Esophagus squamous epithelium (tissue), 5 donors: Measurements from ENCODE around the gene NOL4L. TPM values are rescaled to one million over a fixed set of nuclear protein-coding genes. Genes with fewer than 3 reads are reported as not detected.

Experiments used
- DNase-seq: peaks from one replicate; lab custom pipeline; 2025; lab: John Stamatoyannopoulos, UW
- H3K27ac ChIP-seq, 4 donors: fragments of 200-600 bp; sonication (generic); one replicate each; pipeline ENCODE4 v1.5.1; 2016 to 2019; ENCODE audit warnings: mild to moderate bottlenecking in 1 of 4
- H3K27me3 ChIP-seq, 4 donors: fragments of 200-600 bp; sonication (generic); 1 replicate in 3 of 4; 2 replicates in 1 of 4; pipeline versions ENCODE4 v1.5.1 to v1.6.0; 2017 to 2021; ENCODE audit warnings: antibody characterized with exemption in 1 of 4
- H3K36me3 ChIP-seq, 3 donors: fragments of 200-600 bp; sonication (generic); one replicate each; pipeline ENCODE4 v1.5.1; 2016 to 2019
- H3K4me1 ChIP-seq, 3 donors: fragments of 200-600 bp; sonication (generic); one replicate each; pipeline ENCODE4 v1.5.1; 2017 to 2019
- H3K4me3 ChIP-seq, 4 donors: fragments of 200-600 bp; sonication (generic); 1 replicate in 3 of 4; 2 replicates in 1 of 4; pipeline ENCODE4 v1.5.1; 2016 to 2019; ENCODE audit warnings: mild to moderate bottlenecking in 2 of 4, moderate library complexity in 1 of 4
- H3K9me3 ChIP-seq, 3 donors: fragments of 200-600 bp; sonication (generic); one replicate each; pipeline ENCODE4 v1.5.1; 2016 to 2019
- POLR2A ChIP-seq, 4 donors: fragments of 450-650 bp; IDR thresholded peaks; one replicate each; pipeline ENCODE4 v1.6.1; 2017; ENCODE audit warnings: antibody characterized with exemption in 4 of 4, mild to moderate bottlenecking in 4 of 4, moderate library complexity in 3 of 4
- WGBS, 2 donors: methylation state at CpG; one replicate each; pipeline ENCODE4 v1.1.5; 2018; 5-methylcytosine and 5-hydroxymethylcytosine counted together
- intact Hi-C: fragments of 100-400 bp; cut with DNase I; formaldehyde crosslinking; loops from one replicate; pipeline ENCODE4 v1.15.0; 2022
- total RNA-seq, 4 donors: library from RNA; depleted of rRNA; stranded (reverse); fragments of >200 nt; gene quantifications; one replicate each; pipeline ENCODE4 v1.1.0, GENCODE V29; 2016
- TF ChIP-seq, protein P1 (sequence below), 6 experiments: fragments of 450-650 bp in 4 of 6; fragments of 200-600 bp in 2 of 6; sonication (generic) in 2 of 6; IDR thresholded peaks; one replicate each; pipeline ENCODE4 v1.5.1; 2016 to 2019; ENCODE audit warnings: antibody characterized with exemption in 6 of 6, mild to moderate bottlenecking in 4 of 6, moderate library complexity in 4 of 6
- donor health status: DM: yes; HTN: yes; CAD: no.

NOL4L gene
- total RNA-seq, 4 donors from 2014 or later, result 1.5 to 5.1 (median 3.0) TPM

GRCh38 chr20:32447136-32448027 is 137.8 kb downstream of the NOL4L start:
- Histone ChIP-seq H3K4me1 (peaks cover 0 to 65% (median 9%) of the 10 kb centered on the region in 3 donors), H3K36me3 (peaks cover 4 to 51% (median 5%) of the 10 kb centered on the region in 3 donors)

DNA sequence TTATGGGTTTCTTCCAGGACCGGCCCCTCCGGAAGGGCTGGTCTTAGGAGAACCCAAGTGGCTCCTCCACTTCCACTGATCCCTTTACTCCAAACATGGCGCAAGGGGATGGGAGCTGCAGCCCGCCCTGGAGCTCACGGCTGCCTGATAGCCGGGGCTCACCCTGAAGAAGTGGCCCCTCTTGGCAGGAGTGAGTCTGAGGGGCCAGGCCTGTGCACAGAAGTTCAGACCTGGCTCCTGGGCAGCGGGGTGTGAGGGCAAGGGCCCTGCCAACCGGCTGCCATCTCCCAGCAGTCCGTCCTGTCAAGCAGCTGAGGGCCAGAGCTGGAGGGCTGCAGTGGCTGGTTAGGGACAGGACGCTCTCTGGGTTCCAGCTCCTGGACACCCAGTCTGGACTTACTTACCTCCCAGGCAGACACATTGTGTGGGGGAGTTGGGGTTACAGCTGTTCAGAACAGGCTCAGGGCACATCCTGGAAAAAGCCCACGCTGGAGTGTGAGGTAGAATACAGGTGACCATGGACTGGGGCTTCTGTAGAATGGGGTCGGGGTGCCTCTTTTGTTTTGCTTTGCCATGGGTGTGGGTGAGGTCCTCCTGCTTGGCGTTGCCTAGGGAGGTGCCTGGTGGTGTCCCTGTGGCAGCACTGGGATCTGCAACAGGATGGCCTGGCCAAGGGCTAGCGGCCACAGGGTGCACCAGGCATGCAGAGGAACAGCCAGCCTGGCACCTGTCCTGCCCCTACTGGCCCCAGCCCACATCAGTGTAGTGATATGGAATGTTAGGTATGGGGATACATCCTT is 138.6 kb downstream of the NOL4L start:
- H3K27ac ChIP-seq, result no peak overlapping the region
- WGBS, 2 donors, result 33 to 80% methylated on average over 1 to 2 of the region's 14 CpGs
- no peak overlapping the region for H3K4me3 ChIP-seq
- no peak for DNase-seq
- no peaks in the 10 kb centered on the region for H3K9me3 ChIP-seq
- H3K4me1 ChIP-seq, result peaks cover 0 to 65% (median 9%) of the 10 kb centered on the region in 3 donors
- peaks cover 4 to 47% (median 5%) of the 10 kb centered on the region in 3 donors for H3K36me3 ChIP-seq
- TF ChIP-seq, protein P1, sequence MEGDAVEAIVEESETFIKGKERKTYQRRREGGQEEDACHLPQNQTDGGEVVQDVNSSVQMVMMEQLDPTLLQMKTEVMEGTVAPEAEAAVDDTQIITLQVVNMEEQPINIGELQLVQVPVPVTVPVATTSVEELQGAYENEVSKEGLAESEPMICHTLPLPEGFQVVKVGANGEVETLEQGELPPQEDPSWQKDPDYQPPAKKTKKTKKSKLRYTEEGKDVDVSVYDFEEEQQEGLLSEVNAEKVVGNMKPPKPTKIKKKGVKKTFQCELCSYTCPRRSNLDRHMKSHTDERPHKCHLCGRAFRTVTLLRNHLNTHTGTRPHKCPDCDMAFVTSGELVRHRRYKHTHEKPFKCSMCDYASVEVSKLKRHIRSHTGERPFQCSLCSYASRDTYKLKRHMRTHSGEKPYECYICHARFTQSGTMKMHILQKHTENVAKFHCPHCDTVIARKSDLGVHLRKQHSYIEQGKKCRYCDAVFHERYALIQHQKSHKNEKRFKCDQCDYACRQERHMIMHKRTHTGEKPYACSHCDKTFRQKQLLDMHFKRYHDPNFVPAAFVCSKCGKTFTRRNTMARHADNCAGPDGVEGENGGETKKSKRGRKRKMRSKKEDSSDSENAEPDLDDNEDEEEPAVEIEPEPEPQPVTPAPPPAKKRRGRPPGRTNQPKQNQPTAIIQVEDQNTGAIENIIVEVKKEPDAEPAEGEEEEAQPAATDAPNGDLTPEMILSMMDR (IDR thresholded peaks at IDR 0.05), result no peak
- no peak for TF ChIP-seq POLR2A (IDR thresholded peaks at IDR 0.05)
- H3K27me3 ChIP-seq, result no peaks in the 10 kb centered on the region
- intact Hi-C loops, result no loop called here

More at GRCh38 chr20:32447136-32448027, 137.8 kb downstream of the NOL4L start:
- TF ChIP-seq POLR2A (IDR thresholded peaks at IDR 0.05), result no peak
- TF ChIP-seq, protein P1 (IDR thresholded peaks at IDR 0.05), result no peak
- no peak for DNase-seq
- no peak overlapping the region for H3K27ac ChIP-seq
- H3K4me3 ChIP-seq, result no peak overlapping the region
- no peaks in the 10 kb centered on the region for H3K9me3 ChIP-seq
- 81% methylated on average over 6 of the region's 22 CpGs; no CpG with 5 or more reads in 1 of the 2 donors for WGBS, 2 donors
- H3K27me3 ChIP-seq, result no peaks in the 10 kb centered on the region
- intact Hi-C loops, result no loop called here

- peaks cover 4 to 45% (median 5%) of the 10 kb centered on the region in 3 donors for H3K36me3 ChIP-seq
- H3K4me1 ChIP-seq, result peaks cover 0 to 60% (median 9%) of the 10 kb centered on the region in 3 donors
- H3K27ac ChIP-seq, result no peak overlapping the region
- H3K9me3 ChIP-seq, result no peaks in the 10 kb centered on the region
- intact Hi-C loops, result no loop called here
- TF ChIP-seq, protein P1 (IDR thresholded peaks at IDR 0.05), result no peak
- no peak for TF ChIP-seq POLR2A (IDR thresholded peaks at IDR 0.05)
- 38 to 44% methylated on average over 4 to 9 of the region's 12 CpGs for WGBS, 2 donors
- DNase-seq, result no peak
- H3K4me3 ChIP-seq, result no peak overlapping the region
- H3K27me3 ChIP-seq, result no peaks in the 10 kb centered on the region
Measured at GRCh38 chr20:32445539-32446273, 139.4 kb downstream of the NOL4L start.

DNA sequence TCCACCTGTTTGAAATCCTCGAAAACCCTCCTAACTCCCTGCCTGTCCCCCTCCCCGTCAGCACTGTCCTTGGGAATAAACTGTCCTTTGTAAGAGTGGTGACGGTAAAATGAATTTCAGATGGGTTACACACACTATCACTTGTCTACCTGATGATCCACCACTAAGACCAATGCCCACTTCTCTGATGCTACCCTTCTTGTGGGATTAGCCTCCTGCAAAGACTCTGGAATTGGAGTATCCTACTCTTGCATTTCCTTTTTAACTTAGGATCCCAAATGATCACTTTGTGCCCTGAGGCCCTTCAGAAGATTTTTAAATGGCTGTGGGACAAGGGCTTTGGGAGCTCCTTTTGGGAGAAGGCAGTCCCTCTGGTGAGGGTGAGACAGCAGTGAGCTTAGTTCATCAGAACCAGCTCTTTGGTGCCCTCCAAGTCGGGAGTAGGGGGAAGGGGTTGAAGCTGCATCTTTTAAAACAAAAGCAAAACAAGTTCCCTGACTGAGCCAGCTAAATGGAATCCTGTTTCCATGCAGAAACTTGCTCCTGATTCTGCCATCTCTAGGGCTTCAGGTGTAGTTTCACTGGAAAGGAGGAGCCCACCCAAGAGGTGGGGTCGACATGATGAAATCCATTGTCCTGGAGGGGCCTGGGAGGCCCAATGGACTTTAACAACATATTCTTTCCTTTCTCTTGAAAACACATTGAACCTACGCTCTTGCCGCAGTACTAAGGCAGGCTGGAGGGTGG is 140.5 kb downstream of the NOL4L start:
- H3K9me3 ChIP-seq, result no peaks in the 10 kb centered on the region
- no peak for DNase-seq
- no peak overlapping the region for H3K4me3 ChIP-seq
- 80 to 84% methylated on average over 6 to 7 of the region's 7 CpGs for WGBS, 2 donors
- peaks cover 0 to 50% (median 9%) of the 10 kb centered on the region in 3 donors for H3K4me1 ChIP-seq
- no peaks in the 10 kb centered on the region for H3K27me3 ChIP-seq
- H3K27ac ChIP-seq, result no peak overlapping the region
- intact Hi-C loops, result no loop called here
- H3K36me3 ChIP-seq, result peaks cover 4 to 49% (median 5%) of the 10 kb centered on the region in 3 donors
- TF ChIP-seq, protein P1 (IDR thresholded peaks at IDR 0.05), result no peak
- no peak for TF ChIP-seq POLR2A (IDR thresholded peaks at IDR 0.05)
